HG03135 (cell line): ENCODE measurements around the gene INAVA.

Source experiments
- ATAC-seq: cut with Tn5 transposase; IDR thresholded peaks from one replicate; pipeline ENCODE4 v1.9.1; 2021; ENCODE audit warnings: mild to moderate bottlenecking, moderate library complexity; ENCODE audit not compliant: unreplicated experiment

The INAVA gene, protein sequence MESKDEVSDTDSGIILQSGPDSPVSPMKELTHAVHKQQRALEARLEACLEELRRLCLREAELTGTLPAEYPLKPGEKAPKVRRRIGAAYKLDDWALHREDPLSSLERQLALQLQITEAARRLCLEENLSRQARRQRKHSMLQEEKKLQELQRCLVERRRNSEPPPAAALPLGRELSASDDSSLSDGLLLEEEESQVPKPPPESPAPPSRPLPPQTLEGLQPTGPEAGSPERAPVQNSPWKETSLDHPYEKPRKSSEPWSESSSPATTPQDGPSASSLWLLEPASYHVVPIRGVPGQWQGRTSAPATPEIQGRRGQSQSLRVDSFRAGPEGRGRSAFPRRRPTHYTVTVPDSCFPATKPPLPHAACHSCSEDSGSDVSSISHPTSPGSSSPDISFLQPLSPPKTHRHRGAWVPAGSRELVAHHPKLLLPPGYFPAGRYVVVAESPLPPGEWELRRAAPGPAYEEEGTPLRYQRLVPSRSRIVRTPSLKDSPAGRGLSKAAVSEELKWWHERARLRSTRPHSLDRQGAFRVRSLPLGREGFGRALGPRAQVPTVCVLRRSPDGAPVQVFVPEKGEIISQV

DNA sequence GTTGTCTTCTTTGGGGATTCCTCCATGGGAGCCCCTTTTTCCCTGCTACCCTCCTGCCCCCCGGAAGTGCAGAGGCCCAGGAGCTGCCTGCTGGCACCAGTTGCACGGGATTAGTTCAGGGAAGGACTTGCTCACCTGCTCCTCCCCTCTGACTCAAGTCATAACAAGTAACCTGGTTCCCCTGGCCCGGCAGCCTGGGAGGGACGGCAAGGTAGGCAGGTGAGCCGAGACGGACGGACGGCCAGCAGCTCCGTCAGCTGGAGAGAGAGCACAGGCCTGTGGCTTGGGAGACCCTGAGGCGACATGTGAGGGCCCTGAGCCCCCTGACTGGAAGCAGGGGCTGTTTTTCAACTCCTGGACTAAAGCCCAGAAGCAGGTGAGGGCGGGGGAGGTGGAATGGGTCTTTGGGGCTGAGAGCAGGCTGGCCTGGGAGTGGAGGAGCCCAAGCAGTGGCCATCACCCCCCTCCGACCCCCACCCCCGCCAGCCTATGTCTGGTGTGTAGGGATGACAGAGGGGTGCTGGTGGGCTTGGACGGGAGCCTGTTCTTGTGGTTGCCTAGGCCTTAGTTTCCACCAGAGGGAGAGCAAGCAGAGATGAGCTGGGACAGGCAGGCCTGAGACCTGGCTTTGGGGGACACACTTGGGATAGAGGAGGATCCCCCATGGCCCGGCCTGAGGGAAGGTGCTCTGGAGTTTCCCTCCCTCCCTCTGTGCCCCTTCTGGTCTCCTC, at the start of gene INAVA:
Gene INAVA (plus strand): TSS at position 189 of the 731 bp plus-strand sequence. CDS start 3,501 bp downstream, outside the sequence.
- no peak for ATAC-seq

DNA sequence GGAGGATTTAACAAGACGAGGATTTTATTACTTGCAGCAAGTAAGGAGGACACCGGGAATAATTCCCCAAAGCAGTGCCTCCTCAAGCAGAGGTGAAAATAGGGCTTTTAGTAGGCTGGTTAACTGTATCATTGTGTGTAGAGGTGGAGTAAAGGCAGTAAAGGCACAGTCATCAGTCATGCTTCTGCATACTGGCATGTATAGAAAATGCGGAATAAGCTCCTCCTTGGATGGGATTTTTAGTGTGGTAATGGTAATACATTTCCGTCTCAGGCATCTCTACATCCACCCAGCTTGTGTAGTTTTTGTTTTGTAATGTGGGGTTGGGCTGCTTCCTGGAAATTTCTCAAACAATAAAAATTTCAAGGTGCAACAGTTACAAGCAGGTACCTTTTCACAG, 49.3 kb upstream of the INAVA start:
- ATAC-seq, result no peak

DNA sequence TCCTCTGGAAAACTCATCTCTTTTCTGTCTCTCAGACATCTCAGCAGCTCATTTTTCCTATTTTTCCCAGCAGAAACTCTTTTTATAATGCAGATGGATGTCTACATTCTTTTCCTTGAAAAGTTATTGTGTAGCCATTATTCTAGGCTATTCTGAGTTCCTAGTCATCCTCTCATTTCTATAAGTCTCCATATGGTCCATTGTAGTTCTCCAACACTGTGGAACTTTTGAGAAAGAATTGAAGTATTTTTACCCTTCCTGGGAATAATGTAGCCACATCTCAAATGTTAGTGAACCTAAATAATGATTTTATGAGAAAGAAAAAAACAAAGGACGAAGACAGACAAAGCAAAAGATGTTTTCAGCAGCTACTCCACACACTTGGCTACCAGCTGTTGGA, 48.3 kb upstream of the INAVA start:
- no peak for ATAC-seq

DNA sequence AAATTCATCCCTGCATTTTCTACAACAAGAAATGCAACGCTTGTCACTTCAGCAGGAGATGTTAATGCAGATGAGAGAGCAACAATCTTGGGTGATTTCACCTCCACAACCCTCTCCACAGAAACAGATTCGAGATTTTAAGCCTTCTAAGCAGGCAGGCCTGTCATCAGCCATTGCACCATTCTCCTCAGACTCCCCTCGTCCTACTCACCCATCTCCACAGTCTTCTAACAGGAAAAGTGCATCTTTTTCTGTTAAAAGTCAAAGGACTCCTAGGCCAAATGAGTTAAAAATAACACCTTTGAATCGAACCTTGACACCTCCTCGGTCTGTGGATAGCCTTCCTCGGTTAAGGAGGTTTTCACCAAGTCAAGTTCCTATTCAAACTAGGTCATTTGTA, 45.3 kb upstream of the INAVA start:
- no peak for ATAC-seq

DNA sequence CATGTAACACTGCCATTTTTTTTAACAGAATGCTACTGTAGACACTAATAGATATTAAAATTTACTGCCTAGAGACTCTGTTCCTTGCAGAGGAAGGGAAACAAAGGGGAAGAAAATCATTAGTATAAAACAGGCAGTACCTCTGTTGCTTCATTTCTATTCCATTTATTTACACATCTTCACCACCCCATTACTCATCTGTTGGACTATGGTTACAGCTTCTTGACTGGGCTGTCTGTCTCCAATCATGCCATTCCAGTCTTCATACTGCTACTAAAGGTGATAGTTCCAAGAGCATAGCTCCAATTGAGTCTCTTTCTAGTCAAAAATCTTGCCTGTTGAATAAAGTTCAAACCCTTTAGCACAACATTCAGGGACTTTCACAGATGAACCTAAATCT, 44.1 kb upstream of the INAVA start:
- ATAC-seq, result no peak

- no peak for ATAC-seq
Measured at GRCh38 chr1:200856716-200857357, 37.9 kb upstream of the INAVA start.

GRCh38 chr1:200857804-200858203, 36.9 kb upstream of the INAVA start:
- ATAC-seq, result no peak

GRCh38 chr1:200861937-200862647, 32.6 kb upstream of the INAVA start:
- peak; percentile 35 for ATAC-seq

- ATAC-seq, result no peak
Measured at GRCh38 chr1:200862713-200863415, 31.8 kb upstream of the INAVA start.

- ATAC-seq, result no peak
Measured at GRCh38 chr1:200866116-200866515, 28.6 kb upstream of the INAVA start.

DNA sequence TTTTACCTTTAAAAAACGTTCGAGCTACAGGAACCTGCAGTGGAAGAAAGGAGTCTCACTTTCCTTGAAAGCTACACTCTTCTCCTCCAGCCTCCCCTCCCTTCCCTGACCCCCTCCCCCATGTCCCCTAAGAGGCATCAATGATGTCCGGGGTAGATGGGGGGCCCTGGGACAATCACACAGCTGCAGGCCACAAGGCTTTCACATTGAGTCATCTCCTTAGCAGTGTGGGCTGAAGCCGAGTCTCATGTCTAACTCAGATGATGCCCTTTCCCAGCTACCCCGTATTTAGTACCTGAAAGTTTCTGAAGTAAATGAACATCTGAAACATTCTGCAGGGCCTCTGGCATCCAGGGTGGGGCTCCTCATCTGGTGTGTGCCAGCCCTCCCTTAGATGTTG, 28.2 kb upstream of the INAVA start:
- ATAC-seq, result peak; percentile 81

- ATAC-seq, result no peak
Measured at GRCh38 chr1:200867018-200867811, 27.5 kb upstream of the INAVA start.

DNA sequence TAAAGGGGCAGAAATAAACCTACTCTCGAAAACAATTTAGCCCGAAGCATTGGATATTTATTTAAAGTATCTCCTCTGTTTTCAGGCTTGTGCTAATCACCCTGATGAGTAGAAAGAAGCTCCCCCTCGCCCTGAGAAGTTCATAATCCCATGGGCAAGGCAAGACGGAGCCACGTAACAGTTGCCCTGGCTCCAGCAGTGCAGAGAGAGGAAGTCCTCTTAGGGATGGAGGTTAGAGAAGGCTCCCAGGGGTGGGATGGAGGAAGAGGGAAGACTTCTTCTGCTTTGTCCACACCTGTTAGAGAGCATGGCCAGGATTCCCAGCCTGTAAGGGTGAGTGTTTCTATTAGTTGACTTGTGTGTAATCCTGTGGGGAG, 25.3 kb upstream of the INAVA start:
- no peak for ATAC-seq

GRCh38 chr1:200869753-200870391, 24.8 kb upstream of the INAVA start:
- ATAC-seq, result peak; percentile 35

- ATAC-seq, result no peak
Measured at GRCh38 chr1:200872446-200873115, 22.1 kb upstream of the INAVA start, which contains the start of gene GPR25. Gene GPR25 (plus strand): TSS chr1:200872981. CDS start chr1:200873038, 57 bp downstream.

- ATAC-seq, result no peak
Measured at GRCh38 chr1:200873116-200873670, 21.5 kb upstream of the INAVA start.

DNA sequence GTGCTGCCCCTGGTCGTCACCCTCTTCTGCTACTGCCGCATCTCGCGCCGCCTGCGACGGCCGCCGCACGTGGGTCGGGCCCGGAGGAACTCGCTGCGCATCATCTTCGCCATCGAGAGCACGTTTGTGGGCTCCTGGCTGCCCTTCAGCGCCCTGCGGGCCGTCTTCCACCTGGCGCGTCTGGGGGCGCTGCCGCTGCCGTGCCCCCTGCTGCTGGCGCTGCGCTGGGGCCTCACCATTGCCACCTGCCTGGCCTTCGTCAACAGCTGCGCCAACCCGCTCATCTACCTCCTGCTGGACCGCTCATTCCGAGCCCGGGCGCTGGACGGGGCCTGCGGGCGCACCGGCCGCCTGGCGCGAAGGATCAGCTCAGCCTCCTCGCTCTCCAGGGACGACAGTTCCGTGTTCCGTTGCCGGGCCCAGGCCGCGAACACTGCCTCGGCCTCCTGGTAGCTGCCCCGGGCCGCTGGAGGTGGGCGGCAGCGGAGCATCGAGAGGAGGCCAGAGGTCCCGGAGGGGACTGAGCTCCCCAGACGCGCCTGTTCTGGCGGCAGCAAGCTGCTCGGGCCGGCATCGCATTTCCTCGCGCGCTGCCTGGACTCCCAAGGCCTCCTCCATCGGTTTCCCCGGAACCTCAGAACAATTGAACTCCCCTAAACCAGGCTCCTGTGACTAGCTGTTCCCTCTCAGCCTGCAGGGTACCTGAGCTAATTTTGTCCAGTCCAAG, 20.9 kb upstream of the INAVA start:
- no peak for ATAC-seq
